Left colon (tissue), 2 donors: ENCODE results near the gene GGT7. TPM values are rescaled to one million over a fixed set of nuclear protein-coding genes. Genes with fewer than 3 reads are reported as not detected.
"Not testable (repeated sequence)": the region's sequence is repeated elsewhere in the genome, so short reads cannot be mapped to it uniquely, and the experiment has no call there.

Experiments
- ATAC-seq: fragments of 200-7000 bp; cut with Tn5 transposase; one replicate; pipeline ENCODE4 v1.9.1; 2020; ENCODE audit warnings: mild to moderate bottlenecking, moderate library complexity
- DNase-seq, 2 donors: peaks; one replicate each; pipeline ENCODE4 v3.0.0-alpha.2; 2020
- intact Hi-C, 2 donors: fragments of 100-400 bp; cut with DNase I in 1 of 2; cut with micrococcal nuclease in 1 of 2; formaldehyde crosslinking; loops; one replicate each; pipeline versions ENCODE4 v1.11.2 to v1.14.0; 2022; cut with DNase I, micrococcal nuclease
- long read RNA-seq: library from polyadenylated mRNA; unstranded; transcript quantifications from one replicate; pipeline ENCODE4 v2.0.0, GENCODE V29; 2021
- total RNA-seq, 2 donors: library from RNA; stranded (reverse); fragmentation: NEBNext Ultra II Directional; extraction: Animal tissue kit (Norgen Biotek cat#: 25700); gene quantifications; one replicate each; pipeline ENCODE4 v1.2.1, GENCODE V29; 2021
- donor health status: DM: no; HTN: no; CAD: no.
- donor health status: DM: yes; HTN: yes; CAD: no.

The GGT7 gene, protein sequence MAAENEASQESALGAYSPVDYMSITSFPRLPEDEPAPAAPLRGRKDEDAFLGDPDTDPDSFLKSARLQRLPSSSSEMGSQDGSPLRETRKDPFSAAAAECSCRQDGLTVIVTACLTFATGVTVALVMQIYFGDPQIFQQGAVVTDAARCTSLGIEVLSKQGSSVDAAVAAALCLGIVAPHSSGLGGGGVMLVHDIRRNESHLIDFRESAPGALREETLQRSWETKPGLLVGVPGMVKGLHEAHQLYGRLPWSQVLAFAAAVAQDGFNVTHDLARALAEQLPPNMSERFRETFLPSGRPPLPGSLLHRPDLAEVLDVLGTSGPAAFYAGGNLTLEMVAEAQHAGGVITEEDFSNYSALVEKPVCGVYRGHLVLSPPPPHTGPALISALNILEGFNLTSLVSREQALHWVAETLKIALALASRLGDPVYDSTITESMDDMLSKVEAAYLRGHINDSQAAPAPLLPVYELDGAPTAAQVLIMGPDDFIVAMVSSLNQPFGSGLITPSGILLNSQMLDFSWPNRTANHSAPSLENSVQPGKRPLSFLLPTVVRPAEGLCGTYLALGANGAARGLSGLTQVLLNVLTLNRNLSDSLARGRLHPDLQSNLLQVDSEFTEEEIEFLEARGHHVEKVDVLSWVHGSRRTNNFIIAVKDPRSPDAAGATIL
- total RNA-seq = 10 to 100 TPM; 20.5 to 22.5 TPM
- long read RNA-seq, partial matches to known transcripts = 10 of 17 reads
- long read RNA-seq, other reads (novel, unspliced or antisense) = 7 of 17 reads

DNA sequence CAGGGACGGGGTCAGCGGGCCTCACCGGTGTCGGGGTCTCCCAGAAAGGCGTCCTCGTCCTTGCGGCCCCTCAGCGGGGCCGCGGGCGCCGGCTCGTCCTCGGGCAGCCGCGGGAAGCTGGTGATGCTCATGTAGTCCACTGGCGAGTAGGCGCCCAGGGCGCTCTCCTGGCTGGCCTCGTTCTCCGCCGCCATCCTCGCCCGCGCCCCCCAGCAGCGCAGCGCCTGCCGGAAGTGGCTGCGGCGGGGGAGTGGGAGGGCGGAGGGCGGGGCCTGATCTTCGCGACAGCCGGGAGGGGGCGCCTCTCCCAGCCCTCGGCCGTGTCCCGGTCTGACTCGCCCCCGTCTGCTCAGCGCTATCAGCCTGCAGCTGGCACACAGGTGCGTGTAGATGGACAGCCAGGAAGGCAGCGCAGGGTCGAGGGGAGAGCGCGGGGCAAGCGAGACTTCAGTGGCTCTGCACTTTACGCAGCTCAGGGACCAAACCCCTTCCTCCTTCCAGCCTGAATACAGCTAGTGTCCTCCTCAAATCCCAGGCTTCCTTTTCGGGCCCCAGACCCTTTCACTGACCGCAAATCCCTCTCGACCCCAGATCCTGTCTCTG is at the start of gene GGT7:
GGT7 (minus strand) TSS at position 235 of the 603 bp plus-strand sequence; CDS start at position 194, 41 bp downstream.
- ATAC-seq (peak; percentile 40), DNase-seq (peak; percentile 86 to 90)
- intact Hi-C loops = no loop called here

DNA sequence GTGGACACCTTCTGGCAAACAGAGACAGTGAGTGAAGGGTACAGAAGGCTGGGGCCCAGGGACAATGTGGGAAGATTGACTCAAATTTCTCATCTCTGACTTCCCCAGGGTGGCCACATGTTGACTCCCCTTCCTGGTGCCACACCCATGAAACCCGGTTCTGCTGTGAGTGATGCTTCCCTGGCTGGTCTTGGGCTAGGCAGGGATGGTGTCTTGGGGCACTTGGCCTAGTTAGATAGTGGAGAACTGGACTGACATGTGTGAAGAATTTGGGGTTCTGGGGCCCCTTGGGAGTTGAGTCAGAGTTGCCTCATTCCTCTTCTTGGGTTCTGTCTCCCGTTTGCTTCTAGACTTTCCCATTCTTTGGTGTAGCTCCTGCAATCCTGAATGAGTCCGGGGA is 48.8 kb upstream of the GGT7 start:
- no peak for ATAC-seq
- no peak for DNase-seq
- intact Hi-C loops = no loop called here

DNA sequence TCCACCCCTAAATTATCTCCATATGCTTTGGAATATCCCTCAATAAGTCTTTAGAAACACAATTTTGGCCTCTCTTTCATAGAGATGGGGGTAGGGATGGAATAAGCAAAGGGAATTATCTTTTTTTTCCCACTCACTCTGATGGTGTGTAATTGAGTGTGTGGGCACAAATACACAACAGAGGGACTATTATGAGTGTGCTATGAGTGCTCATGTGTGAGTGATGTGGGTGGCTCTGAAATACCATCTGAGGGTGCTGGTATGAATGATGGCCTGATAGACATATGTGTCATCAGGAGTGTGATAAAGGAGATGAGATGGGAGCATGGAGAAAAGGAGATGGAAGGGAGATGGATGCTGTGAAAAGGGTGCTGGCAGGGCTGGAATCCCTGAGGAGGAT is 47.4 kb upstream of the GGT7 start:
- intact Hi-C loops = no loop called here
- ATAC-seq (no peak), DNase-seq (no peak)

DNA sequence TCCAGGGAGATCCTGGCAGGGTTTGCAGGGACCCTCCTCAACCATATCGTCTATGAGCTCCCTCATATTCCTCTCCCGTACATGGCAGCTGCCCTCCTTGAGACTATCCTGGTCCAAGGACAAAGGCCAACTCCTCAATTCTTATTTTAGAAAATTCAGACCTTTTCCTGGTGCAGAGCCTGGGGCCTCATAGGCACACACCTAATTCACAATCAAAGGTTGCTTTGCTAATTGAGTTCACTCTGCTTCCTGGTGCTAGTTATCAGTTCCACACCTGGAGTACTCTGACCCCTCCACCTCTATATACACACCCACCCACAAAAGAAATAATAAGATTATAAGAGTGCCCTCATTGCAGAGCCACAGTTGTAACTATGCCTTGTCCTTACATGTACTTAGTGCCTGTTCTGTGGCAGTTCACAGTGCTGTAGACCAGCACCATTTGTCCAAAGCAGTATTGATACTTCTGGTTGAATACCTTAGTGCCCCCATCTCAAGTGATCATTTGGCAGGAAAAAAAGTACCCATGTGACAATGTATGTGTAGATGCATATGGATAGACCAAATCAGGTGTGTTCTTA is 44.2 kb upstream of the GGT7 start:
- peak; percentile 84 for ATAC-seq
- peak; percentile 37 to 64 for DNase-seq

DNA sequence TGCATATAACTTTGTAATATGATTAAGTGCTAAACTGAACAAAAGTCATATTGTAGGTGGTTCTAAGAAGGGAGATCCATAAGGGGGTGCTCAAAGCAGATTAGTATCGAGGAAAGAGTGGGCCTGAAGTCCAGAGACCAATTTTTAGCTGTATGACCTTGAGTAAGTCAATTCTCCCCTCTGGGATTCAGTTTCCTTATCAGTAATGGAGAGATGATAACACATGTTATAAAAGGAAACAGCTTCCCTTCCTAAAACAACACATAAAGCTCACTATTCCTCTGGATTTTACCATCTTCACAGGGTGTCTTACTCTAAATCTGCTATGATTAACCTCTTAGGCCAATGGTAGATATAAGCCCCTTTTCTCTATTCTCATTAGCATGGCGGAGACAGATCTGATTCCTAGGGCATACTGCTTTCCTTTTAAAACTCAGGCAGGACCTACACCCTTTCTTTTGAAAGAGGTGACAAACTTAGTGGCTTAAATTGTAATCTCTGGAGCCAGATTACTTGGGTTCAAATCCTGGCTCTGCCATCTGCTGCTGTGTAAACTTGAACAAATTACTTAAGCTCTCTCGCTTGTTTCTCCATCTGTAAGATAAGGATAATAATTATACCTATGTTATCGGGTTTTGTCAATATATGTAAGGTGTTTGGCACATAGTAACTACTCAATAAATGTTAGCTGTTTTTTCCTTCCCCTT is 43.2 kb upstream of the GGT7 start:
- DNase-seq (no peak), ATAC-seq (peak; percentile 57)
- intact Hi-C loops = no loop called here

More for the DNA sequence above, 44.2 kb upstream of the GGT7 start:
- intact Hi-C loops = no loop called here

DNA sequence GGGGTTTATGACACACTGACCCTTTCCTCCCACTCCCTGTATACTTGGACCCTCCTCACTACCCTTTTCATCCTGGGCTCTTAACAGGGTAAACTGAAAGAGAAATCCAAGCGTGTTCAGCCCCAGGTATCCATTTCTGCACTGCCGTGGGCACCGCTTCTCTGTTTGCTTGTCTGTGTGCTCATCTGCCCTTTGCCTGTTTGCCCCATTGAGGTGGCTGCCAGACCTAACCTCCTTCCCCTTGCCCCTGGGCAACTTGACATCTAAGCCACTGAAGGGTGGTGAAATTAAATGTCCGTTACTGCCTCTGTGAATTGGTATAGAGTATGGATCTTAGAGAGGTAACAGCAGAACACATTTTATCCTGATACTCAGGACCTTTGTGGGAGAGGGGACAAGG is 42.5 kb upstream of the GGT7 start:
- DNase-seq = no peak
- intact Hi-C loops = no loop called here

DNA sequence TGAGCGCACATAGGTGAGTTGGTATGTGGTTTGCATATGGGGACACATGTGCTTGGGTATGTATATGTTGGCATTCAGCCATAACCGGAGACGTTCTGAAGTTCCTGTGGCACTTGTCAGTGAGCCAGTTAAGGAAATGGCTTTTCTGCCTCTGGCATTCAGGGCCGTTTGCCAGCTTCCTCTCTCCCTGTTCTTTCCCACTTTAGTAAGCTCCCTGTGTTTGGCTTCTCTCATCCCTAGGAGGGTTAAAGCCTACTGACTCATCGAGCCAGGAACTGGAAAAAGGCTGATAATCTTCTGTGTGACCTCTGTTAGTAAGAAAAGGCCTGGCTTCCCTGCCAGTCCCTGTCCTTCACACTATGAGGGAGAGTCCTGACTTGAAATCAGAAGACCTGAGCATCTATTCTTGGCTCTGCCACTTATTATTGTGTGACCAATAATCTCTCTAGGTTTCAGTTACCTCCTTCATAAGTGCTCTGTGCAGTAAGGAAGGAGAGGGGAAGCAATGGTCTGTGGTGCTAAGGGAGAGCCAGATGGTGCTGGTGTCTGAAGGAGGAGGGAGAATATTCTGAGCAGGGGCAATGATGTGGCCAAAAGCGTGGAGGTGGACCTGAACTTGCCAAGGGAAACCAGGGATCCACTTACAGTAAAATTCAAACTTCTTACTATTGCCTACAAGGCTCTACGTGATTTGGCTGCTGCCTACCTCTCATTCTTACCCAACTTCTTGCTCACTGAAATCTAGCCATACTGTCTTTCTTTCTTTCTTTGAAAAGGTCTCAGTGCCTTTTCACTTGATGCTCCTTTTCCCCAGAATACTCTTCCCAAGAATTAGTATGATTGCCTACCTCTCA is 35.2 kb upstream of the GGT7 start:
- peak; percentile 65 to 78 for DNase-seq
- ATAC-seq = peak; percentile 71
- intact Hi-C loops = no loop called here

More for the DNA sequence above, 42.5 kb upstream of the GGT7 start:
- ATAC-seq = no peak

DNA sequence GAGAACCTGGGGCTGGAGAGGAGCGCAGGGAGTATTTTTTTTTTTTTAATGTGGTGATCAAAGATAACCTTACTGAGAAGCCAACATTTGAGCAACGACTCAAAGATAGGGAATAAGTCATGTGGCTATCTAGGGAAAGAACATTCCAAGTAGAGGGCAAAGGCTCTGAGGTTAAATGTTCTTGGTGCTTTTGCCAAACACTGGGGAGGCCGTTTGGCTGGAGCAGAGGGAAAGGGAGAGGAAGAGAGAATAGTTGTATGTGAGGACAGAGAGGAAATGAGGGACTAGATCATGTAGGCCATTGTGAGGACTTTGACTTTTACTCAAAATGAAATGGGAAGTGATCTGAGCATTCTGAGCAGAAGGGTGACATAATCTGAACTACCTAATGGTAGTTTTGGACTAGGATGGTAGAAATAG is 31.6 kb upstream of the GGT7 start:
- DNase-seq = no peak
- intact Hi-C loops = no loop called here
- ATAC-seq = peak; percentile 38

DNA sequence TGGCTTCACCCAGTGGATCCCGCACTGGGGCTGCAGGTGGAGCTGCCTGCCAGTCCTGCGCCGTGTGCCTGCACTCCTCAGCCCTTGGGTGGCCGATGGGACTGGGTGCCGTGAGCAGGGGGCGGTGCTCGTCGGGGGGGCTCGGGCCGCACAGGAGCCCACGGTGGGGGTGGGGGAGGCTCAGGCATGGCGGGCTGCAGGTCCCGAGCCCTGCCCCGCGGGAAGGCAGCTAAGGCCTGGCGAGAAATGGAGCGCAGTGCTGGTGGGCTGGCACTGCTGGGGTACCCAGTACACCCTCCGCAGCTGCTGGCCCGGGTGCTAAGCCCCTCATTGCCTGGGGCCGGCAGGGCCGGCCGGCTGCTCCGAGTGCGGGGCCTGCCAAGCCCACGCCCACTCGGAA is 26.1 kb upstream of the GGT7 start:
- intact Hi-C loops, ATAC-seq: not testable (repeated sequence)

DNA sequence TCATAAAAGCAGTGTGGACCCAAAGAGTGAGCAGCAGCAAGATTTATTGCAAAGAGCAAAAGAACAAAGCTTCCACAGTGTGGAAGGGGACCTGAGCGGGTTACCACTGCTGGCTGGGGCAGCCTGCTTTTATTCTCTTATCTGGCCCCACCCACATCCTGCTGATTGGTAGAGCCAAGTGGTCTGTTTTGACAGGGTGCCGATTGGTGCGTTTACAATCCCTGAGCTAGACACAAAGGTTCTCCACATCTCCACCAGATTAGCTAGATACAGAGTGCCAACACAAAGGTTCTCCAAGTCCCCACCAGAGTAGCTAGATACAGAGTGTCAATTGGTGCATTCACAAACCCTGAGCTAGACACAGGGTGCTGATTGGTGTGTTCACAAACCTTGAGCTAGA is 25.5 kb upstream of the GGT7 start:
- intact Hi-C loops, ATAC-seq: not testable (repeated sequence)

More for the DNA sequence above, 26.1 kb upstream of the GGT7 start:
- DNase-seq = not testable (repeated sequence)

DNA sequence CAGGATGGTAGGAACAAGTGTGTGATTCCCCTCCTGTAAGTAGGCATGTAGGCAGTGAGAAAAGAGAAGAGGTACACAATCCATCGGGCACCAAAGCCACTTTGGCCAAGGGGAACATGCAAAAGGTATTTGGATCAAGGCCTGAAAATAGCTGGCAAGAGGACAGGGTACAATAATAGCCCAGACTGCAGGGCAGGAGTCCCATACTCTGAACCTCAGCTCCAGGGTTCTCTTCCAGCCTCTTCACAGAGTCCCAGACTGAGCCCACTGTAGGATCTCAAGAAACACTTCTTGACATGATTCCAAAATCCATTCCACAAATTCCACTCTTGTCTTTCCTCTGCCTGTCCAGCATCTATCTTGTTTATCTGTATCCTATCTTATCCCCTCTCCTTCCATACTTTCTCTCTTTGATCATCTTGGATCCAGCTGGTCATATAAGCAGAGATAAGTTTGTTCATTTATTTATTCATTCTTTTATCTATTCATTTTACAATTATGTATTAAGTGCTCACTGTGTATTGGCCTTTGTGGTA is 23.5 kb upstream of the GGT7 start:
- intact Hi-C loops = no loop called here
- no peak for DNase-seq
- peak; percentile 39 for ATAC-seq

More for the DNA sequence above, 25.5 kb upstream of the GGT7 start:
- DNase-seq = not testable (repeated sequence)

DNA sequence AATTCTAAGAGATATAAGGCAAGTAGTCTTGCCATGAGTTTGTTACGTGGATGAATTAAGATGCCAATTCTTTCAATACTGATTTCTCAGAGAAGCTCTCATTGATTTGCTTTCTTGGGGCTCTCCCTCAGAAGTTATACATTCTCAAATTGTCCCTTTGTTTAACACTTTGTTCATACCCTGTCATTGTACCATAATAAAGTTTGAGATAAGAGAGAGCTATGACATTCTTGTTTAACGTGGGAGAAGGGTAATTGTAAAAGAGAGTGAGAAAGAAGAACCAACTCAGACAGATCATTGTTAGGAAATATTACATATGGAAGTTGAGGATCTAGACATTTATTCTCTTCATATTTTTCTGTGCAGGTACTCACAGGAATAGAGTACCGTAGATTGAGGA is 22.8 kb upstream of the GGT7 start:
- peak; percentile 68 for ATAC-seq
- no peak for DNase-seq
- intact Hi-C loops = no loop called here

DNA sequence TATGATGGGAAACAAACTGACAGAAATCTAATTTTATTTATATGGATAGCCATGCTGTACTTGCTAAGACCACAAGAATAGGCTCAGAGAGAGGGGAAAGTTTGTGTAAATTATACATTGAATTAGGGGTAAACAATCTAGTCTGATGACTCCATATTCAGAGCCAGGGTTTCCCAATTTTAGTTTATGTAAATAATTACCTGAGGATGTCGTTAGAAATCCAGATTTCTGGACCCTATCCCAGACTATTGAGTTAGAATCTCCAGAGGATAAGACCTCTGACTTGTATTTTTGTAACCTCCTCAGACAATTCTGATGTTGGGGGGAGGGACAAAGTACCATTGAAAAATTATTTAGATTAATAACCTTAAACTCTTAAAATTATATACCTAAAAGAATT is 22.1 kb upstream of the GGT7 start:
- intact Hi-C loops = no loop called here
- ATAC-seq (no peak), DNase-seq (no peak)

DNA sequence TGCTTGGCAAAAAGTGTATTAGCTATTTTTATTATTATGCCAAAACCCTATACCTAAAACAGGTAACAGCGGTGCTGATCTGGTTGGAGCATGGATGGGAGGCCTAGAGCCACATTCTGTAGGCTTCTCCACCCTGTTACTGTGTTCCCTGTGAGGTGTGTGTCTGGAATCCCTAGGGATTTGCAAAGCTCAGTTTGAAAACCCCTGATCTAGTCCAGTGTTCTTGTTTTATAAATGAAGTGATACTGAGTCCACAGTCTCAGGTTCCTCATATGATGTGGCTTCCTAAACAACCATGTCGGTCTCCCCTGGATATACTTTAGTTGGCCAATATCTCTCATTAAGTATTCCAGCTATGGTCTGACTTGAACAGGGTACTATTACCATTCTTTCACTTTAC is 20.0 kb upstream of the GGT7 start:
- DNase-seq (no peak), ATAC-seq (no peak)
- intact Hi-C loops = no loop called here

DNA sequence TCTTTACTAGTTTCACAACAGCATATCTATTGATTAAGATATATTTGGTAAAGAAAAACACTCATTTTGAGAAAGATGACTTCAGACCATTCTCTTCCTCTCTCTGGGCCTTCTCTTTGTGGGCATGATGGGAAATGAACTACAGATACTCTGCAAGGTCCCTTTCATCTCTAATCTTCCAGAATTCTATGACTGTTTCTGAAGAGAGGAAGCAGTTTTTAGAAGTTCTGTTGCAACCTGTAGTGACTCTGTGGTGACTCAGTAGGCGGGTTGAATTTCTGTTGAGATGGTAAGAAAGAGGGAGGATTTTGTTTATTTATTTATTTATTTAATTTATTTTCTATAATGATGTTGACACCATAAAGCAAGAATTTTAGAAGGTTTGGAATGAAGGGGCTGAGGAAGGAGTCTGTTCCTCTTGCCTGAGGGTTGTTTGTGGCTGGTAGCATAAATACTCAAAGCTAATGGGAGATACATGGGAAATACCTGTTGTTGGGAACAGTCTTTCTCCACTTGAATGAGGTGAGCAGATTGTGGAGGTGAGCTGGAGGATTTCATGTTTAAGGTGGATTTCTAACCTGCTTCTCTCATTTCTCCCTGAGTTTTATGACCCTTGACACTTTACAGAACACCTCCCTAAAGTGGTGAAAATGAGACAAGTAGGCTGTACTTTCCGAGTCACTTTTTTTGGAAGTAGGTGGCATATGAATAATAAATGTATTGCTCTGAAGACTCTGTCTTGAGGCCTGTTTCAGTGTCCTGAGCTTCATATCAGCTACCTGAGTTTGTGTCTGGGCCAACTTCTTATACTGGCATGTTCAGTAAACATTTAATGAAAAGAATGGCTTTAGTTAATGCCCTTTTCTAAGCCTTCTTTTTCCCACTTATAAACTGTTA is 18.8 kb upstream of the GGT7 start:
- intact Hi-C loops = no loop called here
- no peak for DNase-seq
- ATAC-seq = no peak

DNA sequence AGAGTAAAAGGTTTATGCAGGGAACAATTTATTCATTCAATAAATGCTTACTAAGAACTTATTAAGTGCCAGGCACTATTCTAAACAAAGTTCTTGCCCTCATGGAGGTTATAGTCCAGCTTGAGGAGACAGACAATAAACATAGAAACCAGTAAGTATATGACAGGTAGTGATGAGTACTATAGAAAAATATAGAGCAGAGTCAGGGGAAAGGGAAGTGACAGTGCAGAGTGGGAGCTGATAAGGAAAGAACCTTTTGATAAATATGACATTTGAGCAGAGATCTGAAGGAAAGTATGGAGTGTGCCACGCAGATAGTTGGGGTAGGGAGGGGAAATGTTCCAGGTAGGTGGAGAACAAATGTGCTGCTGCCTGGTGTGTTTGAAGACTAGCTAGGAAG is 15.8 kb upstream of the GGT7 start:
- intact Hi-C loops = no loop called here
- ATAC-seq = no peak
- no peak for DNase-seq

DNA sequence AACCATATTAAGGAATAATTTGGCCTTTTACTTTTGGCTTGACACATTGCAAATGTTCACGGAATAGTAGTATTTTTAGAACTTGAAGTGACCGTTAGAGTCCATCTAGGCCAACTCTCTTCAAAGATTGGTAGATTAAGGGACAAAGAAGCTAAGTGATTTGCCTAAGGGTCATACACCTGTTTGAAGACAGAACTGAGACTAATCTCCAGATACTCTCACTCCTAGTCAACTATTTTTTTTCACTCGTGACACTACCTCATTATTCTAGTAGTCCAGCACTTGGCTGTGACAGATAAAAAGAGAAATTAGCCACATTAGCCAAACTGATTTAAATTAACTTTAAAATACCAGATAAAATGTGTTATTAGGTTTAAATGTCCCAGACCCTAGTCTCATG is 14.4 kb upstream of the GGT7 start:
- DNase-seq (no peak), ATAC-seq (no peak)
- intact Hi-C loops = no loop called here
